Body of pancreas (tissue), 4 donors: ENCODE measurements around the gene ZNF429.

ENCODE experiments used
- POLR2A ChIP-seq, 3 donors: fragments of 450-650 bp; IDR thresholded peaks; one replicate each; pipeline ENCODE4 v1.6.1; 2016; ENCODE audit warnings: antibody characterized with exemption in 3 of 3, mild to moderate bottlenecking in 2 of 3
- TF ChIP-seq, protein P1 (sequence below), 7 experiments: fragments of 450-650 bp in 4 of 7; fragments of 200-600 bp in 3 of 7; sonication (generic) in 3 of 7; IDR thresholded peaks; one replicate each; pipeline ENCODE4 v1.5.1; 2016 to 2019; ENCODE audit warnings: antibody characterized with exemption in 7 of 7

DNA sequence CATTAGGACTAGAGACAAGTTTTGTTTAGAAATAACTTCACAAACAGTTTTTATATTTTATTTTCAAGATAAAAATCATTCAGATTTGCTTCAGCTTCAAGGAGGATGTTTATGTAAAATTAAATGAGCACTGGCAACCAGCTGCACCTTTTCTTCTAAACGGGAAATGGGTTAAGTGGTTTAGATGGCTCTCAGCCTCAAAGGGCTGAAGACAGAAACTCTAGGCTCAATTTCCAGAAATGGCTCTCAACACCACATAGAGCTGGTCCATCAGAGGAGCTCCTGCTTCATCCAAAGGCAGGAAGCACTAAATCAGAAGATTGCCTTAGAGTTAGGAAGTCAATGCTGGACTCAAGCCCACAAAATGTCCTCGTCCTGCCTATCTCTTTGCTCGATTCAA lies 74.7 kb downstream of the ZNF429 start:
- TF ChIP-seq, protein P1, sequence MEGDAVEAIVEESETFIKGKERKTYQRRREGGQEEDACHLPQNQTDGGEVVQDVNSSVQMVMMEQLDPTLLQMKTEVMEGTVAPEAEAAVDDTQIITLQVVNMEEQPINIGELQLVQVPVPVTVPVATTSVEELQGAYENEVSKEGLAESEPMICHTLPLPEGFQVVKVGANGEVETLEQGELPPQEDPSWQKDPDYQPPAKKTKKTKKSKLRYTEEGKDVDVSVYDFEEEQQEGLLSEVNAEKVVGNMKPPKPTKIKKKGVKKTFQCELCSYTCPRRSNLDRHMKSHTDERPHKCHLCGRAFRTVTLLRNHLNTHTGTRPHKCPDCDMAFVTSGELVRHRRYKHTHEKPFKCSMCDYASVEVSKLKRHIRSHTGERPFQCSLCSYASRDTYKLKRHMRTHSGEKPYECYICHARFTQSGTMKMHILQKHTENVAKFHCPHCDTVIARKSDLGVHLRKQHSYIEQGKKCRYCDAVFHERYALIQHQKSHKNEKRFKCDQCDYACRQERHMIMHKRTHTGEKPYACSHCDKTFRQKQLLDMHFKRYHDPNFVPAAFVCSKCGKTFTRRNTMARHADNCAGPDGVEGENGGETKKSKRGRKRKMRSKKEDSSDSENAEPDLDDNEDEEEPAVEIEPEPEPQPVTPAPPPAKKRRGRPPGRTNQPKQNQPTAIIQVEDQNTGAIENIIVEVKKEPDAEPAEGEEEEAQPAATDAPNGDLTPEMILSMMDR (IDR thresholded peaks at IDR 0.05): no peak
- TF ChIP-seq POLR2A (IDR thresholded peaks at IDR 0.05): no peak
